Kidney epithelial cell (primary cell): ENCODE results near the gene HAND2. TPM values are rescaled to one million over a fixed set of nuclear protein-coding genes. Genes with fewer than 3 reads are reported as not detected.

ENCODE experiments used
- DNase-seq: peaks from one replicate; pipeline ENCODE4 v3.0.0-alpha.2; 2010; ENCODE audit warnings: low read depth
- H3K27me3 ChIP-seq: 2 replicates; pipeline ENCODE4 v1.6.0; 2011; ENCODE audit warnings: low read length; ENCODE audit not compliant: control insufficient read depth, insufficient read depth
- H3K36me3 ChIP-seq: 2 replicates; pipeline ENCODE4 v1.5.1; 2011; ENCODE audit warnings: low read length; ENCODE audit not compliant: control insufficient read depth, insufficient read depth
- H3K4me3 ChIP-seq: 2 replicates; pipeline ENCODE4 v1.5.1; 2011; ENCODE audit warnings: low read depth, mild to moderate bottlenecking, control low read depth, low read length
- CTCF ChIP-seq: IDR thresholded peaks from 2 replicates; pipeline ENCODE4 v1.5.1; 2011; ENCODE audit warnings: mild to moderate bottlenecking, moderate library complexity, low read length, control low read depth, inconsistent platforms; ENCODE audit not compliant: insufficient read depth, poor library complexity, severe bottlenecking
- total RNA-seq: library from RNA; depleted of rRNA; stranded (reverse); fragments of >200 nt; gene quantifications from 2 replicates; pipeline ENCODE4 v1.2.3, GENCODE V29; 2015

The HAND2 gene
- total RNA-seq, 1 donor from 2014 or later: not detected

- Histone ChIP-seq H3K27me3 (peaks cover 94% of the 10 kb centered on the region), H3K4me3 (no peak overlapping the region), H3K36me3 (no peaks in the 10 kb centered on the region)
- TF ChIP-seq CTCF: no peak
- DNase-seq: no peak
Measured at GRCh38 chr4:173507471-173508385, 22.3 kb downstream of the HAND2 start.

- TF ChIP-seq CTCF: no peak
- Histone ChIP-seq H3K4me3 (peak overlapping the region; percentile 2), H3K36me3 (no peaks in the 10 kb centered on the region), H3K27me3 (peaks cover 89% of the 10 kb centered on the region)
- no peak for DNase-seq
Measured at GRCh38 chr4:173506597-173507211, 23.3 kb downstream of the HAND2 start.

- H3K27me3 ChIP-seq: peaks cover 91% of the 10 kb centered on the region
- H3K4me3 ChIP-seq: no peak overlapping the region
- DNase-seq: no peak
- peak; percentile 64 for TF ChIP-seq CTCF
- H3K36me3 ChIP-seq: no peaks in the 10 kb centered on the region
Measured at GRCh38 chr4:173505924-173506518, 24.0 kb downstream of the HAND2 start.

GRCh38 chr4:173504181-173504503, 25.9 kb downstream of the HAND2 start:
- TF ChIP-seq CTCF: no peak
- H3K4me3 ChIP-seq: no peak overlapping the region
- no peak for DNase-seq
- H3K27me3 ChIP-seq: peaks cover 86% of the 10 kb centered on the region
- H3K36me3 ChIP-seq: no peaks in the 10 kb centered on the region

- H3K4me3 ChIP-seq: no peak overlapping the region
- no peak for DNase-seq
- no peak for TF ChIP-seq CTCF
- H3K36me3 ChIP-seq: no peaks in the 10 kb centered on the region
- H3K27me3 ChIP-seq: peaks cover 80% of the 10 kb centered on the region
Measured at GRCh38 chr4:173503330-173504180, 26.5 kb downstream of the HAND2 start.
